IPS DF 4.7 (cell line): Measurements from ENCODE around the gene MKX.
A peak's percentile ranks its signal among the peaks of the same experiment; 100 is the strongest.

ENCODE experiments used
- DNase-seq: peaks from one replicate; pipeline ENCODE4 v3.0.0-alpha.2; 2013; ENCODE audit warnings: low spot score; ENCODE audit errors: extremely low read depth

The MKX gene, protein sequence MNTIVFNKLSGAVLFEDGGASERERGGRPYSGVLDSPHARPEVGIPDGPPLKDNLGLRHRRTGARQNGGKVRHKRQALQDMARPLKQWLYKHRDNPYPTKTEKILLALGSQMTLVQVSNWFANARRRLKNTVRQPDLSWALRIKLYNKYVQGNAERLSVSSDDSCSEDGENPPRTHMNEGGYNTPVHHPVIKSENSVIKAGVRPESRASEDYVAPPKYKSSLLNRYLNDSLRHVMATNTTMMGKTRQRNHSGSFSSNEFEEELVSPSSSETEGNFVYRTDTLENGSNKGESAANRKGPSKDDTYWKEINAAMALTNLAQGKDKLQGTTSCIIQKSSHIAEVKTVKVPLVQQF

DNA sequence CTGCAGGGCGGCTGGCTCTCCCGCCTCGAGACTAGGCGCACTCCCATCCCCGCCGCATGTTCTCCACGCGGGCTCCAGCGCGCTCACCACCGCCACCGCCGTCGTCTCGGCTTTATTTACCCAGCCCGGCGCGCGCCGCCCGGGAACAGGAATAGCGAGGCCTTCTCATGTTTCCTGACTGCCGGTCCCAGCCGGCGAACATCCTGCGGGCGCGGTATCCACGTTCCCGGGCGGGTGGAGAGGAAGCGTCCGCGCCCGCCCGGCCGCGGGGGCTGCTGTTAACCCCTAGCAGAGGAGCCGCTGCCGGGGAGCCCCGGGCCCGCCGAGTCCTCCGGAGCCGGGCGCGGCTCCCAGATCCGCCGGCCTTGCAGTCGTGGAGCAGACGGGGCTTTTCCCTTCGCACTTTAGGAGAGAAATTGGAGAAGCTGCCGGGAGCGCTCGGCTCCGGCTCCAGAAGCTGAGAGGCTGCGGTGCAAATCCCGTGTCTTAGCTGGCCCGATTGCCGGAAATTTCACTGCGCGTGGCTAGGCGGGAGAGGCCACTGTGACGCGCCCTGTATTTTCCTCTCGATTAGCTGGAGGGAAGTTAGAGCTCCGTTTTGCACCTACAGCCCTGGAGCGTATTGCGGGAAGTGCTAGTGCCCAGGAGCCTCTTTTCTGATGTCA is at the start of gene MKX:
TSS of gene MKX (minus strand) at position 88 of the 665 bp plus-strand sequence. CDS start 2,404 bp downstream, outside the sequence.
- no peak for DNase-seq

DNA sequence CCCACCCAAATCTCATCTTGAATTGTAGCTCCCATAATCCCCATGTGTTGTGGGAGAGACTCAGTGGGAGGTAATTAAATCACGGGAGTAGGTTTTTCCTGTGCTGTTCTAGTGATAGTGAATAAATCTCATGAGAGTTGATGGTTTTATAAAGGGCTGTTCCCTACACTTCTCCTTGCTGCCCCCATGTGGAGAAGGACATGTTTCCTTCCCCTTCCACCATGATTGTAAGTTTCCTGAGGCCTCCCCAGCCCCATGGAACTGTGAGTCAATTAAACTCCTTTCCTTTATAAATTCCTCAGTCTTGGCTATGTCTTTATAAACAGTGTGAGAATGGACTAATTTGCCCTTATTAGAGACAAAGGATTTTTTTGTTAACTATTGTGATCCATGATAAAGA is 48.5 kb upstream of the MKX start:
- DNase-seq, result no peak

DNA sequence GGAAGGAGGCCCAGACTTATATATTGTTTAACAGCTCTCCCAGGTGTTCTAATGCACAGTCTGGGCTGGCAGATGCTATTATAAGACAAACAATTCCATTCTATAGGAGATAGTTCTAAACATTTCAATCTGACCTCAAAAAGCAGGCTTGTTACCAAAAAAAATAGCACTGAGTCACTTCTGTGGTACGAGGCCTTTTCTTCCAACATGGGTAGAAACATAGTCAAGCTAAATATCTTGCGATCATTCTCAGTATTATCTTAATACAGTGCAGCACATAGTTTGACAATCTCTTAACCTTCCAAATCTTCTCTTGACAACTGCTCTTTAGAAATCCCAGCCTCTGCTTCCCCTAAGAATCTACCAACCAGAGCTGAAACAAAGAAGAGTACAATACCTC is 46.6 kb upstream of the MKX start:
- no peak for DNase-seq

DNA sequence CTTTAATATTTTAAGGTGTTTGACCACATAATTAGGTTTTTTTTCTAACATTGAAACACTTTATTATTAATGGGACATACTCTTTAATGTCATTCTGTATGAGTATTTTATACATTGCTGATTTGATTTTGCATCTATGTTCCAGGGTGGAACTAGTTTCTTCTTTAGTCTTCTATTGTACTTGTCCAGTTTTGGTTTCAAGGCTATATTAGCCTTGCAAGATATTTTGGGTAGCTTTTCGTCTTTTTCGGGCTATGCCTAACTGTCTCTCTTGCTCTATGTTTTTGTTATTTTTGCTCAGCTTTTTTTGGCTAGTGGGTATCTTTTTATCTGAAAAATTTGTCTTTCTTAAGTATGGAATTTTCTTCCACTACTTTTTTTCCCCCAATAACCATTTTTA is 38.7 kb upstream of the MKX start:
- no peak for DNase-seq

DNA sequence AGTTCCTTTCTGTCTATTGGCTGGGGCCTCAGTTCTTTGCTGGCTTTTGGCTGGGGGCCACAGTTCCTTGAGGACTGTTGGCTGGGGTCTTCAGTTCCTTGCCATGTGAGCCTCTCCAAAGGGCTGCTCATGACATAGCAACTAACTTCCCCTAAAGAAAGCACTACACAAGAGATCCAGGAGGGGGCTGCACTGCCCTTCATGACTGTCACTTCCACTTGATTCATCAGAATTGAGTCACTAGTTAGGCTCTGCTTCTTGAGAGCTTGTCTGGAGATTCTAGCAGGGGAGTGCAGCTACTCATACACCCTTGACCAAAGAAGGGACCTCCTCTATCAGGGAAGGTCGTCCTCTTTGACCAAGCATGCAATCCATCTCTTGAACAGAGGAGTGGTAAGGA is 38.0 kb upstream of the MKX start:
- peak; percentile 14 for DNase-seq

DNA sequence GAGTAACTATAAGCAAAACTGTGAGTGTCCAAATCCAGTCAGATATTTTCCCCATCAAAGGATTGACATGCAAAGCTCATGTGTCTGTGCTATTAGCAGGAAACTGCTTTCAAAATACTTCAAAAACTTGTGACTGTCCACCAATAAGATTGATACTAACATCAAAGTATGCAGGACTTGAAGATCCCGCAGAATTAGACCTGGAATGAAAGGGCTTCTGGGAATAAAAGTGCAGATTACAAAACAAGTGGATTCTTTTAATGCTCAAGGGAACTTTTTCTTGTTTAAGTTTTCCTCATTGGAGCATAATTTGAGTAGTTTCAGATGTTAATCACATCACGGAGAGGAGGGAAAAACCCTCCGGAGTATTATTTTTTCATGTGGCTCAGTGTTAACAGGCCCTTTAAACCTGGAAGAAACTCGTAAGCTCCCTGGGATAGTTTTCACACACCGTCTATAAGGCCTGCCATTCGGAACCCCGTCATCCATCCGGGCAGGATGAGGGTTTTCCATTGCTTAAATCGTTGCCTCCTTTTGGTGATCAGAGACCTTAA is 33.9 kb upstream of the MKX start:
- DNase-seq, result no peak

DNA sequence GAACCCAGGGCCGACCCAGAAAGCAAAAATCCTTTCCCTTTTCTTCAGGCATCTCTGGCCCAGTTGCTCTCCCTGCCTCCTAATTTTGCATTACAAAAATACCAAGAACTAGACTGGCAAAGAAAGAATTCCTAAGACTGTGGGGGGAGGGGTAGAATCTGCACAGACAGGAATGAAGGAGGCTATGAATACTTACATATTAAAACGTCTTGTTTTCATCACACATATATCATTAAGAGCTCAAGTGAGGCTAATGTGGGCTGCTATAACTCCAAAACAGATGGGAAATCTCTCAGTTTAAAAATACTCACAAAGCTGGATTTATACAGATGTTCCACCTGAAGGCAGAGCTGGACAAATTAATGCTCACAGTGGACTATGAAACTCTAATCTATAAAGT is 29.2 kb upstream of the MKX start:
- DNase-seq, result no peak

DNA sequence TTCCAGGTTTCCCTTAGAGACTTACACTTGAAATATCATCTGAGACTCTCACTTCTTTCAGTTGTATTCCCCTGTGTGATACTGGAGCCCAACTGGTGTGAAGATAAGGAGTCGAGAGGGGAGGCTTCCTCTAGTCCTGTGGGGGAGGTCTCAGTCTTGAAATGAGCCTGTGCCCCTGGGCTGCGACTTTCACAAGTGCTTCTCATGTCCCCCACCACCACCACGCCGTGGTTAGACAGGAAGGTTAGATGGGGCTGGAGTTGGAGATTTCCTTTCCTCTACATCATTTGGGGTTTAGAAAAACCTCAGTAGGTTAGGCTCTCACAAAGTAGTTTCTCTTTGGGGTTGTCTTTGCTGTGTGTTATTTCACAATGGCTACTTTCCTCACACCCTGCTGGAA is 25.6 kb upstream of the MKX start:
- DNase-seq, result no peak

DNA sequence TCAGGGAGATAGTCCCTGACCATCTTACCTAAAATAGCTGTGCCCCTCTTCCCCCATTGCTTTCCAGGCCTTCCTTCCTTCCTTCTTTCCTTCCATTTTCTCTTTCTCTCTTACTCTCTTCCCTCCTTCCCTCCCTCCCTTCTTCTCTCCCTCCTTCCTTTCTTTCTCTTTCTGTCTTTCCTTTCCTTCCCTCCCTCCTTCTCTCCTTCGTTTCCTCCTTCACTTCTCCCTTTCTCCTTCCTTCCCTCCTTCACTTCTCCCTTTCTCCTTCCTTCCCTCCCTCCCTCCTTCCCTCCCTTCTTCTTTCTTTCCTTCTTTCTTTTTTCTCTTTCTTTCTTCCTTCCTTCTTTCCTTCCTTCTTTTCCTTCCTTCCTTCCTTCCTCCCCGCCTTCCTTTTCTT is 24.6 kb upstream of the MKX start:
- DNase-seq, result no peak

DNA sequence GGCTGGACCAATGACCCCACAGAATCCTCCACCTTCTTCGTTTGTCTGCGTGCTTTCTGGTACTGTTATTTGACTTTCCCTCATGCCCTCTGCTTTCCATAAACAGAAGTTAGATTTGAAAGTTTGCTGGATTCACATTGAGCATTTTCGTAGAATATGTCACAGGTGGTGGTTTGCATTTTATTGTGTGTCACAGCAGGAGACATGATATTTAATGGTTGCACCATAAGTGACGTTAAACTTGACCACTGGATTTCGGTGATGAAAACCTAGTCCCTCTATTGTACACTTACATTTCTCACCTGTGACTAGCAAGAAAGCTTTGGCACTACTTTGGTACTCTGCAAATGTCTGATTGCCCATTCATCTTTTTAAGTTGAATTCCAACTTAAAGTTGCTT is 15.2 kb upstream of the MKX start:
- no peak for DNase-seq

DNA sequence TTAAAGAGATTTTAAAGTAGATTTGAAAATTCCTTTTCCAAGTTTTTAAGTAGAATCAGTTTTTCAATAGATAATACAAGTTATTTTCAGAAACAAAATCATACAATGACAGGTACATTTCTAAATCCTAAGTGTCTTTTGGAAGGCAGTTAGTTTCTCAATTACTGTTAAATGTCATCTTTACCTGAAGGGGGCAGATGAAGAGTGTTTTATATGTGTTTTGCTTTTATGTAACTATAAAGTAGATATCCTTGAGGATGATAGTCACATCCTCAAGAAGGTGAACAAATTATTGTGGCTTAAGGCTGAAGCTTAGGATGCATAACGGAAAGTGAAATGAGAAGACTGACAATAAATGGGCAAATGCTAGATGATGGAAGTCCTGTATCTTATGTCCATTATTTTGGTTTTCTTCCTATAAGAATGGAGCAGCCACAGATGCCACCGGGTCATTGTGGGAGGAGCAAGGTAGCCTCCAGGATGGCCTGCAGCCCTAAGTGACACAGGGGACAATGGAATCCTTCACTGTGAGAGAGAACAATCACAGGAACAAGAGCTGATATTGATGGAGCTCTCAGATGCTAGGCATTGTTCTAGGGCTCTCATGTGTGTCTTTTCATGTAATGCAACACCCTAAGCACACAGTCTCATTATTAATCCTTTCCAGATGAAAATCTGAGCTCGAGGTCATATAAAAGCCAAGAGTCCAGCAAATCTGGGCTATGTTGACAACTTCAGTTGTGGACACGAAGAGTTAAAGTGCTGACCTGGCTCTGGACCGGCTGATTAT is 14.1 kb upstream of the MKX start:
- no peak for DNase-seq

DNA sequence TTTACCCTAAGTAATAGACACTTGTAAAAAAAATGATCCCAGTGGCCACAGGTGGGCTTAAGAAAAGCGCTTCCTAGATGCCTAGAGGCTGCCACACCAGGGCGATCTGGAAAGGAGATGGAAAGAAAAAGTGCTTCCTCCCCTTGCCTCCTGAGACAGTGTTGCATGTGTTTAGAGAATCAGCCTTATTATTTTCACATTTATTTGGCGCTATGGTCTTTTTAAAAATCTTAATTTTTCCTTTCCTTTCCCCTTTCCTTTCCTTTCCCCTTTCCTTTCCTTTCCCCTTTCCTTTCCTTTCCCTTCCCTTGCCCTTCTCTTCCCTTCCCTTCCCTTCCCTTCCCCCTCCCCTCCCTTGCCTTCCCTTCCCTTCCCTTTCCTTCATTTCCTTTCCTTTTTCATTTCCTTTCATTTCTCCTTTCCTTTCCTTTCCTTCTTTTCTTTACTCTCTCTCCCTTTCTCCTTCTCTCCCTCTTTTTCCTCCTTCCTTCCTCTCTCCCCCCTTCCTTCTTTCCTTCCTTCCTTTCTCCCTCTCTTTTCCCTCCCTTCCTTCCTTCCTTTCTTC is 7.1 kb upstream of the MKX start:
- DNase-seq, result no peak

DNA sequence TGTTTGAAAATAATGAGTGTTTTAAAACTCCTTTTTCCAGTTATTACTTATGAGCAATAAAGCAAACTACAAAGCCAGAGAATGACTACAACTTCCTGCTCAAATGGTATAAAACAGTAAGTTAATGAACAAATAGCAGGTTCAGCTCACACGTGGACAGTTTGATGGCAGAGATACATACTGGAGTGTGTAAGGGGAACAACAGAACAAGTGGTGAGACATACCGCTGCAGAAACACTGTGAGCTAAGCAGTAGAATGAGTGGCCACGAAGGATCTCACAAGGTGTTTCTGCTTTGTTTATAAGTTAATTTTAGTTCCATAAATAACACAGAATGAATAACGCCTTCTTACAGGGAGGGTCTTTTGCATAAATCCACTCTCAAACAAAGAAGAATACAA is 3.0 kb upstream of the MKX start:
- DNase-seq, result no peak

DNA sequence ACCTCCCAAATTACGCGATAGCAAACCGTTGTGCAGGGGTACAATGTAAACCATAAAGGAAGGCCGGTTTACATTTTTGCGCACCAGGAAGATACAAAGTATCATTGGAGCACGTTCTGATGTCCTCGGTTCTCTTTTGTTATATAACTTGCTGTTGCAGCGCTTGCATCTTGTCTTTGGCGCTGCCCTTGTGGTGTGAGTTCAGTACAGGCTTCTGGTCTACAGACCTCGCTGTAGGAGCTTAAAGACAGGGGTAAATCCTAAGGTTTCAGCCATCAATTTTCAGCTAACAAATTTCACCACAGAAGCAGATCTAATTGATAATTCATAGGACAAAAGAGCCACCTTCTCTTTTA is 1.5 kb upstream of the MKX start:
- no peak for DNase-seq

DNA sequence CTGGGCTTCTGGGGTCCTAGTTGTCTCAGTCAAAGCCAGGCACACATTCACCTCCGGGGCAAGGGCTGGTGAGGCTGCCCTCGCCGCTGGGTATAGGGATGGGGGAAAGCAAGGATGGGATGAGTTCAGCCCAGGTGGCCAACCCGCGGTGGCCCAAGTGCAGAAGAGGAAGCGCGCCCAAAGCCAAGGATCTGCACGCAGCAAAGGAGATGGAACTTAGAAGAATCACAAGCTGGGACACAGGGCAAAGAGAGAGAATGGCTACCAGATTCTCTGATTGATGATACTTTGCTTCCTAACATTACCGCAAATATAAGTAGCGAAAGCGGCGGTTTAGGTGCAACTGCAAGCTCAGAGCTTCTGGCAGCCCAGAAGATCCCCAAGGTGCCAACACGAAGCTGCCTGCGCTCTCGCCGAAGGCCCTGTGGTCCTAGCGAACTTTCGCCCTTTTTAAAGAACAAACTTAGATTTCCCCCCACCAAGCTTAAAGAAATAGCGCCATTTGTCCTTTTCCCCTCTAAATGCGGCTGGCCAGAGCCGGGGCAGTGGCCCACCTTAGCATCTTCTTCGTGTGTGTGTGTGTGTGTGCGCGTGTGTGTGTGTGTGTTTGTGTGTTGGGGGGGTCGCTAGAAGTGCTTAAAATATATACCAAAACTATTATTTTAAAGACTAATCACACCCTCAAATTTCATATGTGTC is 927 bp upstream of the MKX start:
- no peak for DNase-seq

DNA sequence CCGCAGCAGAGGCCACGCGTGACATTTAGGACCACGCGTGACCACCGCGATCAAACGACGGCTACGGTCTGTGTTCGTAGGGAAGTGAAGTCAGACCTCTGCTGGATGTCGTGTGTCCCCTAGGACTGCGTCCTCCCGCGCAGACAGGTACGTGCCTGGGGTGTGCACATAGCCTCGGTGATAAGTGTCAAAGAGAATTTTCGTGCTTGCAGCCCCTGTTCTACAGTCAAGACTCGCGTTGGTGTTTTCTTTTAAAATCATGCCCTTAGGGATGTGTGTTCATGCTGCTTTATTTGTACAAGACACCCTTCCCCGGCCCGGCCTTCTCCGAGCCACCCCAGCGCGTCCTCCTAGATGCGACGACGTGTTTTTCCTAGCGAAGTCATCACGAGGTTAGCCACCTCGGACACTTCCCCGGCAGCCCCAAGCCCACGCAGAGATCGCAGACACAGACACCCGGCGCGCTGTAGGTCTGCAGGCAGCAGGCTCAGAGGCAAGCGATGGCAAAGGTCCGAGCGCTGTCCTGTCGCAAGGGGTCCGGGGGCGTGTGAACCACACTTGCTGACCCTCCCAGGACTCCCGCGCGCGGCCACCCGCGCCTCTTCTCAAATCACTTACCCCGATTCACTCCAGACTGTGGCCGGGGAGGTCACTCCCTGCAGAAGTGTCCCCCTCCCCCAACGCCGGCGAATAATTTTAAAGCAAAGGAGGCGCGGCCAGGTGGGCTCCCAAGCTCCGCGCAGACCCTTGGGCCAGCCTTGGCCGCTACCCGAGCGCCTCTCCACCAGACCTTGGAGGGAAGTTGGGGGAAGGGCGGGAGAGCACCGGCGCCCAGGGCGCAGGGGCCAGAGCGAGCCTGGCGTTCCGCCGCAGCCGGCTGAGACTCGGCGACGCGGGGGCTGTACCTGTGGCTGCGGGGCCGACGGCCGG is 552 bp downstream of the MKX start:
- no peak for DNase-seq

DNA sequence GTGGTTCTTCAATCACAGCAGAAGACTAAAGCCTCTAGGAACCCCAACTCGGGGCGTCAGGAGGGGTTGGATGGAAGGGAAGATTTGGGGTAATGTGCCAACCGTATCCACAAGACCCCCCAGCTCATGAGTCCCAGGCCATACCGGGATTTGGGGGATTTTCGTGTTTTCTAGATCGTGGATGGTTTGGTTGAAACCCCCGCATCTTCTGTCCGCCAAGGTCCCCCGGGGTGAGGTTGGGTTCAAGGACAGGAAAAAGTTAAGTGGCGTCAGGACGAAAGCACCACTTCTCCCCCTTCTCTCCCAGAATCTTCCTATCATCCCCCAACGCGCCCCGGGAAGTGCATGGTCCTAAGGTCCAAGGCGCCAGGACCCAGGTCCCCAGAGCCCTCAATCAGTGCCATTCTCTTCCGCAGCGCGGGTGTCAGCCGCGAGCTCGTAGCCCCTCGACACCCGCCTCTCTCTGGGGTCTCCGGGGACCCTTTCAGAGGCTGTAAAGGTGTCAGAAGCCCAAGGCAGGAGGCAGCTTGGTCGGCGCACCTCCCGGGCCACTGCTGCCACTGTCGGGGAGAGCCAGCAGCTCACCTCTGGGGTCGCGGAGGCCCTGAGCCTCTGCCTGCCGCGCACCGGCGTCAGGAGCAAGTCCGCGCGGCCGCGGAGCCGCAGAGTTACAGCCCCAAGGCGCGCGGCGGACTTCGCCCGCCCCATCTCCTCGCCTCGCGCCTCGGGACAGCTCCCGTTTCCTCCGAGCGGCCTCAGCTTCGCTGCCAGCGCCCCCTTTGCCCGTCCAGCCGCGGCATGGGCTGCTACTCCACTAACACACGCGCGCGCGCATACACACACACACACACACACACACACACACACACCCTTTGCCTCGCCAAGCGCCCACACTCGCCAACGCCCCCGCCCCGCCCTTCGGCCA is 1.5 kb downstream of the MKX start:
- DNase-seq, result no peak

DNA sequence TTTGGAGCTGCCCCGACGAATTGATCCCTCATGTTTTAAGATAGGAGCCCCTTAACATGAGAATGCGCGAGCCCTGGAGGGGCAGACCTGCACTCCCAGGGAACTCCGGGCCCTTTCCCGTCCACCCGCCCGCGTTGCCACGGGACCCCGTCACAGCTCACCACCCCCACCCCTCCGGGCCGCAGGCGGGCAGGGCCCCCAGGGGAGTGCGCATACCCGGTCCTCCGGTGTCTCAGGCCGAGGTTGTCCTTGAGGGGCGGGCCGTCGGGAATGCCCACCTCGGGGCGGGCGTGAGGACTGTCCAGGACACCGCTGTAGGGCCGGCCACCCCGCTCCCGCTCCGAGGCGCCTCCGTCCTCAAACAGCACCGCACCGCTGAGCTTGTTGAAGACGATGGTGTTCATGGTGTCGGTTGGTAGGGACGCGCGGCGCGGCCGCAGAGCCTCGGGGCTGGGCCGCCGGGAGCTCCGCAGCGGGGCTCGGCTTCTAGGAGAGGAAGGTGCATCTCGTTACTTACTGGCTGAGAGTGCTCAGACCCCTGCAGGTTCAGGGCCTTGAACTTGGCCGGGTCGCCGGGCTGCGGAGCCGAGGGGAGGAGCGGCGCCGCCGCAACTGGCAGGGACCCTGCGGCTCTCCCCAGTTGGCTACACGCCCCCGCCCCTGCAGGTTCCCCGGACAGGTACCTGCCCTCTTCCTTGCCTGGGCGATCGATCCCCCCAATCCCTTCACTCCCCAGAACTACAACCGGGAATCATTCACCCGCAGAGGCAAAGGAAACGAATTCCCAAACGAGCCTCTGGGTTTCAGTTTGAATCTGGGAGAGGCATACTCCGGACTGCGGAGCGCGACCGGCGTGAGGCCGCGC is 2.4 kb downstream of the MKX start:
- no peak for DNase-seq
